ENCODE data around the gene MRC1. TPM values are rescaled to one million over a fixed set of nuclear protein-coding genes. Genes with fewer than 3 reads are reported as not detected.

Gene MRC1
- total RNA-seq, 1 donor from 2014 or later = 232 TPM

DNA sequence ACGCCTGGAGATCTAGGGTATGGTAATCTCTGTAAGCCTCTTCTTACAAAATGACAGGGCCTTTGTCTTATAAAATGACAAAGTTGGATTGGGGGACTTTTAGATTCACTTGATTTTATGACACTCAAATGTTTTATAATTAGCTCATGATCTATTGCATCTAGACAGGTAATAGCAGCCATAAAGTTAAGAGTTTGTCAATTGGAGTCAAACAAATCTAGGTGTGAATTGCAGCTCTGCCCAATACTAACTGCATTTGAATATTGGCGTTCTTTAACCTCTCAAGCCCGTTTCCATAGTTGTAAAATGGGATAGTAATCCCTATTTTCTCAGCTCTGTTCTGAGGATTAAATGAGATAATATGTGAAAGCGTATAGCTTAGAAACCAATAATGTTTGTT is 14.1 kb upstream of the MRC1 start:
- DNase-seq (ENCODE audit: low read depth in 2 of 2) = no peak

DNA sequence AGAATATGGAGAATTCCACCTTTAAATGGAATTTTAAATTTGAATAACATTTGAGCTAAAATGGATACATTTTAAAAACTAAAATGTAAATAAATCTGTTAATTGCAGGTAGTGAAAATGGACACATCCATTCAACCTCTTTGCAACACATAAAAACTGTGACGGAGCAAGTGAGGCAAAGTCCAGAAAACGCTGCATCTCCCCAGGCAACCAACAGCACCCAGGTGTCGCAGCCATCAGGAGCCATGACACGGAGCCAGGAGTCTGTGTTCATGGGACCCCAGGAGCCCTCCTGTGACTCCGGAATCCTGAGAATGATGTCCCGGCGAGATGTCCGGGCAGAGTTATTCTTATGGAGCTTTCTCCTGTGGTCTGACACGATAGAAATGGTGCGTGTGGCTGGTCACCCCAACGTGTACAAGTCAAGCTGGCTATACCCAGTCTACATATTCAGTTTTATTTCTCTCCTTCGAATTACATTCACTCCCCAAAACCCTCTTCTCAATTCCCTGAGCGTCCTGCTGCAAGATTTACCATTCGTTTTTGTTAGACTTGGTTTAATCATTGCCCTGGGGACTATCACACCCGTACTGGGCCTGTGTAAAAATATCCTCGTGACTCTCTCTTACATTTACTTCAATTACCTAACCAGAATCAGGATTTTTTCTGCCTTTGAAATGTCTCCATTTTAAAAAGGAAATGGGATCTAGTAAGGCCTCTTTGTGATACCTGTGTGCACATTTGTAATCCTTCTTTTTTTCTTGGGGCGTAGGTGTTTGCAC is 13.1 kb upstream of the MRC1 start:
- no peak for DNase-seq (ENCODE audit: low read depth in 2 of 2)

DNA sequence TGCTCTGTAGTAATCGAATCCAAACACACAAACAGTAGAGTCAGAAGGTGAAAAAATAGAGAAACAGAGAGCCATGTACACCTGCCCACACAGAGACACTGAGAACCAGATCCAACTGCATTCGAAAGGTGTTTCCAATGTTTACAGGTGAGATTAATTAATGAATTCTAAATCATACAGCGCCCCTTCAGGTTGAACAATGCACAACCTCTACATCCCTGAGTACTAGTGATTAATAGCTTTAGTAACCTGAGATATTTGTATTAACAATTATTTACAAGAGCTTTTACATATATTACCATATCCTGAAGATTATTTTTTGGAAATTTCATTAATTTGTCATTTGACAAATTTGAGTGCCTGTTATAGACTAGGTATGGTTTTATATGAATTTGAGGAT is 7.6 kb upstream of the MRC1 start:
- no peak for DNase-seq (ENCODE audit: low read depth in 2 of 2)

DNA sequence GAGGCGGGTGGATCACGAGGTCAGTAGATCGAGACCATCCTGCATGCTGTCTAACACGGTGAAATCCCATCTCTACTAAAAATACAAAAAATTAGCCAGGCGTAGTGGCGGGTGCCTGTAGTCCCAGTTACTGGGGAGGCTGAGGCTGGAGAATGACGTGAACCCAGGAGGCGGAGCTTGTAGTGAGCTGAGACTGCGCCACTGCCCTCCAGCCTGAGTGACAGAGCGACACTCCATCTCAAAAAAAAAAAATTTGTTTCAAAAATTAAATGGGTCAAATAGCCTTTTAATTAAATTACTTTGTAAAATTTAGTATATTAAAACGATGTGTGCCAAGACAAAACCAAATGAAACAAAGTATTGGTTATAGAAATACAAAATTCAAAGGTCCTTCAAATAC is 6.8 kb upstream of the MRC1 start:
- no peak for DNase-seq (ENCODE audit: low read depth in 2 of 2)

DNA sequence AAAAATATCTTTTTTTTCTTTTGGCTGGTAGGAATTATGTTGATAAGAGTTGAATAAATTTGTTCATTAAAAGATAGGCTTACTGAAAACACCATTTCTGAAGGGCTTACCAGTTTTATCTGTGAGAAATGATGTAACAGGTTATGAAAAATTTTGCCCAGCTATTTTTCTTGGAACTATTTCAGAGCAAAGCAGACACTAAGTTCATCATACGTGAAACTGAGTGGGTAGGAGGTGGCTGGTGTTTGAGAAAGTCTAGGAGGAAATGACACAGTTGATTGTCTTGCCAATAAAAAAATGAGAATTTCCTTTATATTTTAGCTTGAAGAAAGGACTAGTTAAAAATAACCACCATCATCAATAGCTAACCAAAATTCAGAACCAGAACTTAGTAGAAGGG is 6.2 kb upstream of the MRC1 start:
- DNase-seq (ENCODE audit: low read depth in 2 of 2) = peak; percentile 67 to 87

DNA sequence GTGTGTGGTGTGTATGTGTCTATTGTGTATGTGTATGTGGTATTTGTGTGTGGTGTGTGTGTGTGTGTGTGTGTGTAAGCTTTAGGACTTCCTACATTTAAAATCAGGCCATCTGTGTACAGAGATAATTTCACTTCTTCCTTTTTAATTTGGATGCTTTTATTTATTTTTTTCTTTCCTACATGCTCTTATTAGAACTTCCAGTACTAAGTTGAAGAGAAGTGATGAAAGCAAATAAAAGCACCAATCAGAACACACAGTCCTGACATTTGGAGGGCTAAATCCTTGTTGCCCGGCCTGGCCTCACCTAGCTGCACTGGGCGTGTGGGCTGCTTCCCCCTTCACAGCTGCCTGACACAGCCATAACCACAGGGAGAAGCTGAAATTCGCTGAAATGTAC is 3.8 kb upstream of the MRC1 start:
- DNase-seq (ENCODE audit: low read depth in 2 of 2) = no peak

DNA sequence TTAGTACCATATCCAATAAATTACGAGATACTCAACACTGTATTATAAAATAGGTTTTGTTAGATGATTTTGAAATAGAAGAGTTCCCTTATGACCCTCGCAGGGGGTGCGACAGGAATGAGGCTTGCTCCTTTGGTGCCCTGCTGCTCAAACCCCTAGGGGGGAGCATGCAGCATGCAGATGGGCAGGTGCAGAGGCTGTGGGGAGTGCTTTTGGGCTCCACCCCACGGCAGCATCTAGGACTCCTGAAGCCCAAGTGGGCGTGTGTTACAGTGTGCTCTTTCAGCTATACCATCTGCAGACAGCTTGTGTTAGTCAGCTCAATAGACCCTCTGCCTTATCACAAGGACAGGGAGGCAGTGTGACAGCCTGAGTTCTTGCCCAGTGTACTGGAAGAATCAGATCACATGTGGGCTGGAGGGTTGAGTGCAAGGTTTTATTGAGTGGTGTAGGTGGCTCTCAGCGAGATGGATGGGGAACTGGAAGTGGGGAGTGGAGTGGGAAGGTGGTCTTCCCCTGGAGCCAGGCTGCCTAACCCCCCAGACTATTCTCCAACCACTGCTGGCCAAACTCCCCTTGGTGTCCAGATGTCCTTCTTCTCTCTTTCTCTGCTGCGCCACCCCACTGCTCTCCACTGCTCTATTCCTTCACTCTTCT is 3.1 kb upstream of the MRC1 start:
- no peak for DNase-seq (ENCODE audit: low read depth in 2 of 2)

DNA sequence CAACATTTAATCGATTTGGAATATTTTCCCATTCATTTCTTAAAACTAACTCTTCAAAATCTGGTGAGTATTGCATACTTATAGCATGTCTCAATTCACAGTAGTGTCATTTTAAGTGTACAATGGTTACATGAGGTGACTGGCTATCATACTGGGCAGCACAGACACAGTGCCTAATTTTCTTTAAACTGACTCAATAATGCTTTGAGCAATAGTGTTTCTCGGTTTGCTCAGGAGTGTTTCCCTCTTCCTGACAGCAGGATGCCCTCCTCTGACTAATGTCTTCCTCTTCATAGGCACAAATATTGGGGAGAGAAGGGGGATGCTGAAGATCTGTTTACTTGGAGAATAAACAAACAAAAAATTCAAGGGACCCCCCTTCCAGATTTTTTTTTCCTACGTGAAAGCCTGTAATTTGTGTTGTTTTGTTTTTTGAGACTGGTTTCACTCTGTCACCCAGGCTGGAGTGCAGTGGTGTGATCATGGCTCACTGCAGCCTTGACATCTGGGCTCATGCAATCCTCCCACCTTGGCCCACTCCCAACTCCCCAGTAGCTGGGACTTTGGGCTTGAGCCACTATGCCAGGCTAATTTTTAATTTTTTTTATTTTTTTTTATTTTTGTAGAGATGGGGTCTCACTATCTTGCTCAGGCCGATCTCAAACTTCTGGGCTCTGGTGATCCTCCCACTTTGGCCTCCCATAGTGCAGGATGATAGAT is 2.2 kb downstream of the MRC1 start:
- peak in 1 of 2 donors; percentile 46 for DNase-seq (ENCODE audit: low read depth in 2 of 2)

DNA sequence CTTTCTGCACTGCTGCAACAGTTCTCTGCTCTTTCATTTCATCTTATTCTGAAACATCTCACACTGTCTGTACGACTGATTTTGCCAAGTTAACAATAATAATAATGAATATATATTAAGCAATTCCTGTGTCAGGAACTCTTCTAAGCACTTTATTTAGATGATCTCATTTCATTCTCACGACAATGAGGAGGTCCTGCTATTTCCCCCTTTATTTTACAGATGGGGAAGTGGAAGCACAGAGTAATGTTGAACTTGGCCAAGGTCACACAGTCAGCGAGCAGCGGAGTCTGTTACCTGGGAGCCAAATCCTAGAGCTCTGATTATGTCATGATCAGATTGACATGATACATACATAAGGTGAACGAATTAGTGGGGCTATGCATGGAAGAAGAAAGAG is 5.8 kb downstream of the MRC1 start:
- peak in 1 of 2 donors; percentile 34 for DNase-seq (ENCODE audit: low read depth in 2 of 2)

DNA sequence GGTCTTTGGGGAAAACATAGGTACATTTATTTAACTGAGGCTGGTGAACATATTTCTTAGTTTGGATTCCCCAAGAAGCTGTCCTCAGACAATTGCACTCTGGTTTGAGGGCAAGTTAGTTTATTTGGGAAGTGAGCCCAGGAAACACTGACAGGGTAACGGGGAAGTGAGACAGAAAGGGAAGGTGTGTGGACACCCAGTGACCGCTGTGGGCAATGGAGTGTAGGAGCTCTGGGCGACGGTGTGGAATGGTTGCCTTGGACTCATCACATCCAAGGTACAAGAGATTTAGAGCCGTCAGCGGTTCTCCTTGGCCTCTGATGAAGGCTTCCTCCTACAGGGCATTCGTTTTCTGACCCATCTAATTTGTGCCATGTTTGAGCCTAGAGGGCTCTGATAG is 7.1 kb downstream of the MRC1 start:
- no peak for DNase-seq (ENCODE audit: low read depth in 2 of 2)

DNA sequence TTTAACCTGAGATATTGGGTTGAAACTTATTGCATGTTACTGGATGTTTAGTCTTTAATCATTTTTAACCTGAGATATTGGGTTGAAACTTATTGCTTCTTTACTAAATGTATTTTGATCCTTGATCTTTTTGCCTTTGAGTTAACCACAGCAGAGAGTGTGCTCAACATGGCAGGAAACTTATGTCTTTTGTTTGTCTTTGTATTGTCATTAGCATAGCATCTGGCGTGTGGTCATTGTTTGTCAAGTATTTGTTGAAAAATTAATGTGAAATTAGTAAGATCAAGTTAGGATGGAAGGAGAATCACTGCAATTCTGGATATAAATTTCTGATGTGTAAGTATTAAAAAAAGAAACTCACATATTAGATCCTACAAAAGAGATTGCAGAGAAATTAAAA is 8.2 kb downstream of the MRC1 start:
- peak in 1 of 2 donors; percentile 46 for DNase-seq (ENCODE audit: low read depth in 2 of 2)

DNA sequence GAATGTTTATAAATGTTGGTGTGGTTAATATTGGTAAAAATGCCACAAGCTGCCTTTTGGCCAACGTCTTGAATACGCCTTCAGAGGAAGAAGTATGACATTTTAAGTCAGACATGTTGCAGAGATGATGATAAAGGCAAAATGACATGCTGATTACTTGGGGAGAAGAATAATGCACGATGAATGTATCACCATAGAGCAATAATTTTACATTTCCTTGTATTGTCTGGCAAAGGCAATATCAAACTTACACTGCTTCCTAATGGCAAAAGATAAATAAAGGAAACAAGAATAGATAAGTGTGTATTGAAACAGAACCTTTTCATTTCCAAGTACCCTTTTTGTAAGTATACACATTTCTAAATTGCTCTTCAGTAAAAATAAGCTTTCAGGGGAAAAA is 8.6 kb downstream of the MRC1 start:
- peak in 1 of 2 donors; percentile 48 for DNase-seq (ENCODE audit: low read depth in 2 of 2)

DNA sequence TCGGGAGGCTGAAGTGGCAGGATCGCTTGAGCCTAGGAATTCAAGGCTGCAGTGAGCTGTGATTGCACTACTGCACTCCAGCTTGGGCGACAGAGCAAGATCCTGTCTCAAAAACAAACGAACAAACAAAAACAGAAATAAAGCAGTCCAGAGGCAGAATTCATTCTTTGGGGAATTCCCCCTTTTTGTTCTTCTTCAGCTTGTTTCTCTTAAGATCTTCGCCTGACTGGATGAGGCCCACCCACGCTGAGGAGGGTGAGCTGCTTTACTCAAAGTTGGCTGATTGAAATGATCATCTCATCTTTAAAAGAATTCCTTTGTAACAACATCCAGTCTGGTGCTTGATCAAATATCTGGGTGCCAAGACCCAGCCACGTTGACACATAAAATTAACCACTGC is 10.7 kb downstream of the MRC1 start:
- no peak for DNase-seq (ENCODE audit: low read depth in 2 of 2)

DNA sequence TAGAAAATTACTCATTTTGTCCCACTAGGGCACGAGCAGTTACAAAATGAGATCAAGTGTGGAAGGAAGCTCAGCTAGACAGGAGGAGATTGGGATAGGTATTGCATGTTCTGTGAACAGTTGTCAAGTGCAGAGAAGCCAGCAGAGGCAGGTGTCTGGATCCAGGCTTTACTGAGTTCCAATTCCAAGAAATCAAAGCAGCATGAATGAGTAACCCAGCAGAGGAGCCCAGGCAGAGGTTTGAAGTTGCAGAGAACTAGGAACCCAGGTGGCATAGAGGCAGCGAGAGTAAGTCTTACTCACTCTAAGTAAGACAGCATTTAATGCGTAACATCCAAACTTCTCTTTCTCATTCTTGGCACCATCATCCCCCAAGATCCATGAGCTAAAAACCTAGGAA is 11.8 kb downstream of the MRC1 start:
- no peak for DNase-seq (ENCODE audit: low read depth in 2 of 2)

DNA sequence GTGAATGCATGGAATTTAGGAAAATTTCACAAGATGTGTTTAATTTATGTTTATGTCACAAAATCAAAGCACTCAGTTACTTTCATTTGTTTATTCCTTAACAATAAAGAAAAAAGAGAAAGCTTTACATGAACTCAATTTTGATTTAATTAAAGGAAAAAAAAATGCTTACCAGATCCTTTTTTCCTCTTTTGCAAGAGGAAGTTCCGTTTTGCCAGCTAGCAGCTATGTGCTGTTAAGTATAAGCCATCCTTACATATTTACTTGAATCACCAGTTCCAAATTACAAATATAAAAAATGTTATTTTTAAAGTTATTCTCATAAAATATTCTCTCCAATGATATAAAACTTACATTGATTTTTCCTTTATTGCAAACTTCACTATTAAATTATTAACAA is 12.7 kb downstream of the MRC1 start:
- DNase-seq (ENCODE audit: low read depth in 2 of 2) = no peak

DNA sequence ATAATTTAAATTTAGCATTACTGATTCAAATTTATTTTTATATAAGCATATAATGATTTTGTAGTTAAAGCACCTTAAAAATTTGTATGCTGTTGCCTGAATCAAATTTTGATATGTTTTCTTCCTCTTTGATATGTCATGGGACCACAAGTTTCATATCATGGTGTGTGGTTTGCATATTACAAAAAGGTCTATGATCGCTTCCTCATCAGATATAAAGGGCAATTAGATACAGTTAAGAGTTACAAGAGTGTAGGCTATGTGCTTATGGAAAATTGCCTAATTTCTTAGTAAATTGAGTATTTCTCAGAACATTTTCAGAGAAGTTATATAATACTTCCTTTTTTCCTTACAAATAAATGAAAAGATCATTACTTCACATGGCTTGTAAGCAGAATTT is 22.2 kb downstream of the MRC1 start:
- no peak for DNase-seq (ENCODE audit: low read depth in 2 of 2)

DNA sequence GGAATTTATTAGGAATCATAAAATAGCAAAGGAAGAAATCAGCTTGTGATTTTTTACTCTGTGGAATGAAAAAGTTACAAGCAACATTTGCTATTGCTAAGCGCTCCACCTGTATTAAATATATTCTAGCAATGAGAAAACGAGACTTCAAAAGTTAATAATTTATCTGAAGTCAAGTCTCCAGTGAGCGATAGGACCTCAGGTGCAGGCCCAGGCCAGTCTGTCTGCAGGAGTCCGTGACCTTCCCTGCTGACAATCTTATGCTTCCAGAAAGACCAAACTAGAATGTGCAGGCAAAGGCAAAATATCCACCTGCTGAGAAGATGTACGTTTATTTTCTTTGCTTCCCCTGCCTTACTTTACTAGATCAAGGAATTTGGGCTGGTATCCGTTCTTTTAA is 22.7 kb downstream of the MRC1 start:
- no peak for DNase-seq (ENCODE audit: low read depth in 2 of 2)

DNA sequence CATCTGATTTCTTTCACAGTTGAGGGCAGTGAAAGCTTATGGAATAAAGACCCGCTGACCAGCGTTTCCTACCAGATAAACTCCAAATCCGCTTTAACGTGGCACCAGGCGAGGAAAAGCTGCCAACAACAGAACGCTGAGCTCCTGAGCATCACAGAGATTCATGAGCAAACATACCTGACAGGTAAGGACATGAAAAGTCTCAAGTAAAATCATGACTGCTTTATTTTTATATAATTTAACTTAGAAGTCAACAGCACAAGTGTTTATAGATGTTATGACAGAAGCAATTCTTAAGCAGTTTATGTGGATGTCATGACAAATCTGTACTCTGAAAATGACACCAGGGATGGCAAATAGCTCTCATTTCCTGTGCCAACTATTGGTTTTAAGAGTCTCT is 24.5 kb downstream of the MRC1 start:
- no peak for DNase-seq (ENCODE audit: low read depth in 2 of 2)

DNA sequence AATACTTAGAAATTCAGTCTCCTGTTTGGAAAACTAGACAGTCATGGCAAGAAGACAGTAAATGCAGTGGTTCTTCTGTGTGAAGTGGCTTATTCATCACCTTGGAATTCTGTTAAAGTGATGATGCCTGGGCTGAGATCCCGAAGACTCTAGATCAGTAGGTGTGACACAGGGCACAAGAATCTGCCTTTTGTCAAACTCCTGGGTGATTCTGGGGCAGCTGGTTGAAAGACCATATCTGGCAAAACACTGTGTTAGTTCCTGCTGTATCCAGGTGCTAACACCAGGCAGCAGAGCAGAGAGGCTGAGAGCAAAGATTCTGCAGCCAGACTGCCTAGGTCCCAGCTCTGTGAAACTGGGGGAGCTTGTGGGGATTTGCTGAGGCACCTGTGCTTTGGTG is 26.5 kb downstream of the MRC1 start:
- DNase-seq (ENCODE audit: low read depth in 2 of 2) = peak in 1 of 2 donors; percentile 29

DNA sequence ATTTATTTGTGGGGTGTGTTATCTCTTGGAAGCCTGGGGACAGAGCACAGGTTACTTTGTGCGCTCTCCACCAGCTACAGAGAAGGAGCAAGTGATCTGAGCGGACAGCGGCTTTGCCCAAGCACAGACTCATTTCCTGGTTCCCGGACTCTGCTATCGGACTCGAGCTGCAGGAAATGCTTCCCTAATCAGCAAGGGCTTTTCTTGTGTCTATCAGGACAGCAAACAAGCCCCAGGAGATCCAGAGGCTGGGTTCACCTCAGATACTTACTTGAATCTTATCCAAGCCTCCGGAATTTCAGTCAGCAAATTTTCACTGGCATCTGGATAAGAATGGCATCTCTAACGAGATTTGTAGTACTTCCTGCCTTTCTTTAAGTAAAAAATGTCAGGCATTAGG is 27.8 kb downstream of the MRC1 start:
- DNase-seq (ENCODE audit: low read depth in 2 of 2) = peak in 1 of 2 donors; percentile 85

DNA sequence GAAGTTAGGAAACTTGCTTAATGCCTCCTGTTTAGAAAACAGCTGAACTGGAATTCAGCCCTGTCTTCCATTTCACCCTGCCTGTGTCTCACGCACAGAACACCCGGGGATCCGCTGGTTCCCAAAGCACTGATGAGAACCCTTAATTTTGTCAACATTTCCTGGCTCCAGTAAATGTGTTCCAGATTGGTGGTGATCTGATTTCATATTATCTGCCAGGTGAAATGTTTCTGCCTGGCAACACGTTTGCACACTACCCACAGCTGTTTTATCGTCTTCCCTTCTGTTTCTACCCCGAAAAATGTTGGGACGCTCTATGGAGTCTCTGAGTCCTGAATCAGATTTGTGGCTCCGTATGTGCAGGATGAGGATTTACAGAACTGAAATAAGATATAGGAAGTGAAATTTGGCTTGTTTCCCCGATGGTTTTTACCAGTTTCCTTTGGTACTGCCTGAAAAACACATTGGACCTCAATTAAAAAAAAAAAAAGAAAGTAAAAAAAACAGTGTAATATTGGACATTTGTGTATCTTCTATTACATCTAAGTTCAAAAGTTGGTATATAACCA is 29.0 kb downstream of the MRC1 start:
- peak in 1 of 2 donors; percentile 12 for DNase-seq (ENCODE audit: low read depth in 2 of 2)

DNA sequence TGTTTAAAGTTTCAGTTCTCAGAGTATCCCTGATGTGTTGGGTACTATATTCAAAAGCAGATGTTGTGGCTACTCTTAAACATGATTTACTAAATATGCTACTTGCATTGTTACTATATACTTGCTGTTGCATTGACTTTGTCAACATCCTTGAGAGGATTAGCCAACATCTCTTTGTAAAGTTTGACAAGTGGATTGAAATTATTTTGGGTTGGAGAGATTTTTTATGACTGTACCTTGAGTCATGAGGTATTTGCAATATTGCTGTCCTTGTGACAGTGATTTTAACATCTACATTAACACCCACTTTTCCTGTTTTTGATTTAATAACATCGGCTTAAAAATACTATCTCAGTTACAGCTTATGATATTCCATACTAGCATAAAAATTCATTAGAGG is 31.9 kb downstream of the MRC1 start:
- no peak for DNase-seq (ENCODE audit: low read depth in 2 of 2)

All from dermis microvascular lymphatic vessel endothelial cell (primary cell).